IMR-90 (cell line): ENCODE measurements around the gene CCDC70. TPM values are rescaled to one million over a fixed set of nuclear protein-coding genes. Genes with fewer than 3 reads are reported as not detected.

Experiments used
- ATAC-seq: fragments of 200-7000 bp; cut with Tn5 transposase; 2 replicates; pipeline ENCODE4 v1.9.1; 2020; ENCODE audit warnings: low read depth, mild to moderate bottlenecking, moderate library complexity
- BruUV-seq: library from RNA; stranded (reverse); fragments of 400-500 nt; replicated peaks from 2 replicates; lab custom pipeline; 2021; lab: Mats Ljungman, UMichigan
- CTCF ChIA-PET: fragments of 300-600 bp; formaldehyde crosslinking; extraction: SDS; loops from one replicate; lab custom pipeline; 2021; ENCODE audit warnings: antibody characterized with exemption; lab: Yijun Ruan, JAX
- POLR2A ChIA-PET: fragments of 300-600 bp; sonication (Branson Sonifier 250); formaldehyde crosslinking; loops from one replicate; lab custom pipeline; 2022; ENCODE audit warnings: antibody characterized with exemption; ENCODE audit not compliant: unreplicated experiment; lab: Charles Lee
- DNase-seq: peaks from one replicate; pipeline ENCODE4 v3.0.0; 2013
- H2AFZ ChIP-seq: replicated peaks from 2 replicates; pipeline ENCODE3; 2013; ENCODE audit warnings: low read length, mild to moderate bottlenecking; ENCODE audit not compliant: poor library complexity
- H2AK5ac ChIP-seq: 2 replicates; pipeline ENCODE4 v1.6.1; 2013; ENCODE audit warnings: low read depth, low read length, inconsistent platforms
- H2AK9ac ChIP-seq: replicated peaks from 2 replicates; pipeline ENCODE3; 2013; ENCODE audit warnings: mild to moderate bottlenecking, low read depth, low read length, moderate library complexity; ENCODE audit not compliant: poor library complexity
- H2BK120ac ChIP-seq: 2 replicates; pipeline ENCODE4 v1.6.1; 2013; ENCODE audit warnings: low read depth, low read length, inconsistent platforms
- H2BK15ac ChIP-seq: 3 replicates; pipeline ENCODE4 v1.6.1; 2013; ENCODE audit warnings: low read depth, low read length, inconsistent platforms
- H2BK20ac ChIP-seq: 2 replicates; pipeline ENCODE4 v1.6.1; 2013; ENCODE audit warnings: low read depth, mild to moderate bottlenecking, inconsistent platforms, low read length, moderate library complexity
- H2BK5ac ChIP-seq: 2 replicates; pipeline ENCODE4 v1.6.1; 2013; ENCODE audit warnings: mild to moderate bottlenecking, low read depth, low read length, inconsistent platforms; ENCODE audit not compliant: poor library complexity, severe bottlenecking
- H3K14ac ChIP-seq: replicated peaks from 2 replicates; pipeline ENCODE4 v1.6.1; 2013; ENCODE audit warnings: low read depth, low read length, inconsistent platforms
- H3K18ac ChIP-seq: 2 replicates; pipeline ENCODE4 v1.6.1; 2013; ENCODE audit warnings: low read depth, low read length, control low read depth
- H3K23ac ChIP-seq: 2 replicates; pipeline ENCODE4 v1.6.1; 2013; ENCODE audit warnings: low read depth, low read length, inconsistent platforms
- H3K27ac ChIP-seq: 2 replicates; pipeline ENCODE4 v1.5.1; 2013; ENCODE audit warnings: mild to moderate bottlenecking, control low read depth, low read length; ENCODE audit not compliant: insufficient read depth
- H3K27me3 ChIP-seq: 2 replicates; pipeline ENCODE4 v1.6.1; 2013; ENCODE audit warnings: low read length; ENCODE audit not compliant: control insufficient read depth, insufficient read depth
- H3K36me3 ChIP-seq: 2 replicates; pipeline ENCODE4 v1.6.1; 2013; ENCODE audit warnings: low read length, mixed read lengths; ENCODE audit not compliant: control insufficient read depth, insufficient read depth
- H3K4ac ChIP-seq: 2 replicates; pipeline ENCODE4 v1.6.1; 2013; ENCODE audit warnings: low read depth, low read length, inconsistent platforms
- H3K4me1 ChIP-seq: 2 replicates; pipeline ENCODE4 v1.6.1; 2013; ENCODE audit warnings: low read length, mixed read lengths; ENCODE audit not compliant: control insufficient read depth, insufficient read depth
- H3K4me2 ChIP-seq: 2 replicates; pipeline ENCODE4 v1.6.1; 2013; ENCODE audit warnings: low read depth, mild to moderate bottlenecking, control low read depth, low read length, moderate library complexity
- H3K4me3 ChIP-seq: 2 replicates; pipeline ENCODE4 v1.5.1; 2013; ENCODE audit warnings: low read depth, mild to moderate bottlenecking, control low read depth, low read length, moderate library complexity; ENCODE audit not compliant: insufficient read depth
- H3K56ac ChIP-seq: 2 replicates; pipeline ENCODE4 v1.6.1; 2013; ENCODE audit warnings: low read length, inconsistent platforms; ENCODE audit not compliant: insufficient read depth; ENCODE audit errors: extremely low read depth
- H3K79me1 ChIP-seq, 2 experiments: 2 replicates each; pipeline ENCODE4 v1.6.1; 2013; ENCODE audit warnings: low read length in 2 of 2, inconsistent platforms in 1 of 2, low read depth in 1 of 2
- H3K9ac ChIP-seq: 2 replicates; pipeline ENCODE4 v1.6.1; 2013; ENCODE audit warnings: low read depth, low read length, control low read depth
- H3K9me1 ChIP-seq: 2 replicates; pipeline ENCODE4 v1.6.1; 2013; ENCODE audit warnings: low read length, inconsistent platforms; ENCODE audit not compliant: insufficient read depth
- H3K9me3 ChIP-seq: 2 replicates; pipeline ENCODE4 v1.6.1; 2013; ENCODE audit warnings: low read length; ENCODE audit not compliant: control insufficient read depth, insufficient read depth
- H4K20me1 ChIP-seq: 2 replicates; pipeline ENCODE4 v1.6.1; 2013; ENCODE audit warnings: low read length, inconsistent platforms; ENCODE audit not compliant: insufficient read depth
- H4K5ac ChIP-seq: 2 replicates; pipeline ENCODE4 v1.6.1; 2013; ENCODE audit warnings: mild to moderate bottlenecking, low read depth, low read length, control low read depth
- H4K8ac ChIP-seq, 2 experiments: 2 replicates each; pipeline ENCODE4 v1.6.1; 2013; ENCODE audit warnings: low read depth in 2 of 2, low read length in 2 of 2, control low read depth in 1 of 2, inconsistent platforms in 1 of 2
- H4K91ac ChIP-seq: 2 replicates; pipeline ENCODE4 v1.6.1; 2013; ENCODE audit warnings: low read depth, low read length, inconsistent platforms; ENCODE audit not compliant: insufficient read depth
- BHLHE40 ChIP-seq: fragments of 150-350 bp; IDR thresholded peaks from 2 replicates; pipeline ENCODE4 v1.6.1; 2016; ENCODE audit warnings: mild to moderate bottlenecking, low read depth, low read length
- CEBPB ChIP-seq: IDR thresholded peaks from 2 replicates; pipeline ENCODE4 v1.6.1; 2012; ENCODE audit warnings: low read depth, low read length, improper control_type of control experiment
- CHD1 ChIP-seq: IDR thresholded peaks from 2 replicates; pipeline ENCODE4 v1.6.1; 2012; ENCODE audit warnings: low read depth, low read length, improper control_type of control experiment
- CTCF ChIP-seq: conservative IDR thresholded peaks from 2 replicates; pipeline ENCODE4 v1.5.1; 2012; ENCODE audit warnings: mild to moderate bottlenecking, low read depth, low read length, improper control_type of control experiment
- MAFK ChIP-seq: IDR thresholded peaks from 2 replicates; pipeline ENCODE4 v1.6.1; 2012; ENCODE audit warnings: low read depth, low read length, improper control_type of control experiment
- MAZ ChIP-seq: IDR thresholded peaks from 2 replicates; pipeline ENCODE4 v1.6.1; 2012; ENCODE audit warnings: low read depth, mild to moderate bottlenecking, low read length, improper control_type of control experiment, moderate library complexity, borderline replicate concordance
- MXI1 ChIP-seq: IDR thresholded peaks from 2 replicates; pipeline ENCODE4 v1.6.1; 2012; ENCODE audit warnings: low read depth, mild to moderate bottlenecking, low read length, moderate library complexity, borderline replicate concordance
- POLR2A ChIP-seq: IDR thresholded peaks from 2 replicates; pipeline ENCODE4 v1.6.1; 2012; ENCODE audit warnings: mild to moderate bottlenecking, low read depth, low read length
- RAD21 ChIP-seq: IDR thresholded peaks from 2 replicates; pipeline ENCODE4 v1.6.1; 2012; ENCODE audit warnings: low read length, improper control_type of control experiment
- RCOR1 ChIP-seq: IDR thresholded peaks from 2 replicates; pipeline ENCODE4 v1.6.1; 2012; ENCODE audit warnings: mild to moderate bottlenecking, low read length, improper control_type of control experiment; ENCODE audit not compliant: insufficient replicate concordance
- SMC3 ChIP-seq: fragments of 150-350 bp; IDR thresholded peaks from 2 replicates; pipeline ENCODE4 v1.6.1; 2016; ENCODE audit warnings: low read depth, mild to moderate bottlenecking, antibody characterized with exemption, low read length, moderate library complexity
- WGBS, 2 experiments: methylation state at CpG; one replicate each; pipeline versions ENCODE4 v1.1.5 to v1.1.7; 2013; ENCODE audit warnings: missing lambda C conversion rate in 2 of 2; ENCODE audit not compliant: insufficient read length in 1 of 2; ENCODE audit errors: extremely low coverage in 2 of 2; 5-methylcytosine and 5-hydroxymethylcytosine counted together
- dilution Hi-C: fragments of 300-500 bp; cut with HindIII; formaldehyde crosslinking; loops from one replicate; pipeline ENCODE4 v1.14.3; 2018; ENCODE audit warnings: low sequenced_read_pairs; ENCODE audit not compliant: unreplicated experiment
- in situ Hi-C: fragments of 300-500 bp; cut with MboI; formaldehyde crosslinking; loops from 3 replicates; pipeline ENCODE4 v1.14.3; 2019; ENCODE audit warnings: low sequenced_read_pairs, inconsistent platforms, mixed read lengths
- intact Hi-C: fragments of 100-400 bp; cut with micrococcal nuclease; formaldehyde crosslinking; loops from 2 replicates; pipeline ENCODE4 v1.10.0; 2022
- polyA plus RNA-seq, 3 experiments: library from polyadenylated mRNA; depleted of rRNA; stranded (reverse); fragments of >200 nt; gene quantifications; 2 replicates each; pipeline ENCODE4 v1.2.3, GENCODE V29; 2012; ENCODE audit warnings: low replicate concordance in 1 of 3
- total RNA-seq: library from RNA; depleted of rRNA; stranded (reverse); fragments of >200 nt; gene quantifications from 2 replicates; pipeline ENCODE4 v1.2.3, GENCODE V29; 2012

Gene CCDC70
- total and polyA plus RNA-seq, 2 of the 4 experiments (the other 2 are of a cell fraction): not detected

DNA sequence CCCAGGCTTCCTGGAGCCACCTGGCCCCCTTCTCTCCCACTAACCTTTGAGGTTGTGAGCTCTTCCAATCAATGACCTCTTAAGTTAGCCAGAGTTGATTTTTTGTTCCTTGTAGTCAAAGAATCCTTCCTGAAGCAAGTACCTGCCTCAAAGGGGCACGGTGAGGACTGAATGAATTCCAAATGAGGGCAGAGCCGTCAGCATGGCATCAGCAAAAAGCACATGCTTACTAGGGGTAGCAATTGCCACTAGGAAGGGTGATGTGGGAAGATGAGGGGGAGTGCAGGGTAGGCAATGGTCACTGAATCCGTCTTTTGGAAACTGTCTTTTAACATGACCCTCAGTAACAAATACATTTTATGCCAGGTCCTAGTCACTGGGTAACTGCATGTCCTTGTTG, 42.2 kb upstream of the CCDC70 start:
- no CpG with 5 or more reads among the region's 3 CpGs for WGBS, 2 experiments
- no peak overlapping the region for H4K8ac ChIP-seq
- no peaks in the 10 kb centered on the region for H3K4me1 ChIP-seq
- peaks cover 67% of the 10 kb centered on the region for H3K27me3 ChIP-seq
- CTCF ChIA-PET: no interaction called here
- no peak overlapping the region for H2BK120ac ChIP-seq
- H2BK15ac ChIP-seq: no peak overlapping the region
- H3K9ac ChIP-seq: no peak overlapping the region
- TF ChIP-seq SMC3 (no peak), MAFK (no peak), RAD21 (no peak), CEBPB (no peak), MAZ (no peak), MXI1 (no peak), BHLHE40 (no peak), CTCF (no peak), POLR2A (no peak), RCOR1 (no peak), CHD1 (no peak)
- intact Hi-C loops: loop anchor here (10.0 kb wide), 1 partner anchor 195 kb away; the partner anchor contains the start of genes ALG11 and ATP7B
- no peak overlapping the region for H2AK9ac ChIP-seq
- no peak overlapping the region for H3K4ac ChIP-seq
- H3K36me3 ChIP-seq: no peaks in the 10 kb centered on the region
- no peak overlapping the region for H3K4me3 ChIP-seq
- POLR2A ChIA-PET: no interaction called here
- peaks cover 4% of the 10 kb centered on the region; the same call in 1 of the 2 replicates for H3K9me1 ChIP-seq
- H3K4me2 ChIP-seq: no peak overlapping the region
- dilution Hi-C loops: no loop called here
- no peak overlapping the region for H3K27ac ChIP-seq
- ATAC-seq (no peak), DNase-seq (no peak)
- no peak overlapping the region for H3K23ac ChIP-seq
- no peak overlapping the region for H3K18ac ChIP-seq
- no peak overlapping the region for H3K56ac ChIP-seq
- no peak overlapping the region for H2AK5ac ChIP-seq
- H4K20me1 ChIP-seq: no peaks in the 10 kb centered on the region
- H2AFZ ChIP-seq: no peak overlapping the region
- H3K14ac ChIP-seq: no peak overlapping the region
- no peak overlapping the region for H4K91ac ChIP-seq
- H3K9me3 ChIP-seq: no peaks in the 10 kb centered on the region
- no peak overlapping the region for H2BK5ac ChIP-seq
- in situ Hi-C loops: loop anchor here (10.0 kb wide), 1 partner anchor 305 kb away; the partner anchor contains the start of gene NEK5
- BruUV-seq: no TSS peak
- H4K5ac ChIP-seq: no peak overlapping the region
- H2BK20ac ChIP-seq: no peak overlapping the region
- no peaks in the 10 kb centered on the region for H3K79me1 ChIP-seq
